Epithelial cell of proximal tubule (primary cell): ENCODE data around the gene CFC1. TPM values are rescaled to one million over a fixed set of nuclear protein-coding genes. Genes with fewer than 3 reads are reported as not detected.
"Not testable (repeated sequence)": the region's sequence is repeated elsewhere in the genome, so short reads cannot be mapped to it uniquely, and the experiment has no call there.

Source experiments
- DNase-seq: peaks from one replicate; pipeline ENCODE4 v3.0.0-alpha.2; 2011; ENCODE audit warnings: low read depth
- H3K4me3 ChIP-seq: 2 replicates; pipeline ENCODE4 v1.5.1; 2011; ENCODE audit warnings: low read depth, mild to moderate bottlenecking, low read length
- total RNA-seq: library from RNA; depleted of rRNA; stranded (reverse); fragments of >200 nt; gene quantifications from 2 replicates; pipeline ENCODE4 v1.2.3, GENCODE V29; 2015

Gene CFC1
- total RNA-seq = not detected in 2 replicates

GRCh38 chr2:130599393-130599792, at the start of gene CFC1:
Gene CFC1, minus strand, starts transcription at chr2:130599575. Its CDS starts 288 bp downstream, at chr2:130599287.
- DNase-seq, H3K4me3 ChIP-seq: not testable (repeated sequence)

- DNase-seq, H3K4me3 ChIP-seq: not testable (repeated sequence)
These were observed 42.3 kb upstream of the CFC1 start for GRCh38 chr2:130641688-130642087.

GRCh38 chr2:130638973-130639372, 39.6 kb upstream of the CFC1 start:
- not testable (repeated sequence) for H3K4me3 ChIP-seq, DNase-seq

- not testable (repeated sequence) for DNase-seq, H3K4me3 ChIP-seq
These were observed 29.6 kb upstream of the CFC1 start for GRCh38 chr2:130628784-130629475.

- not testable (repeated sequence) for DNase-seq
These were observed 11.8 kb upstream of the CFC1 start, which contains the start of gene POTEJ for GRCh38 chr2:130611140-130611539. Gene POTEJ, plus strand, starts transcription at chr2:130611440. Its CDS starts 93 bp downstream, at chr2:130611533.

GRCh38 chr2:130610486-130610885, 11.1 kb upstream of the CFC1 start:
- not testable (repeated sequence) for DNase-seq, H3K4me3 ChIP-seq

More at GRCh38 chr2:130611140-130611539, 11.8 kb upstream of the CFC1 start, which contains the start of gene POTEJ:
- not testable (repeated sequence) for H3K4me3 ChIP-seq

- H3K4me3 ChIP-seq, DNase-seq: not testable (repeated sequence)
These were observed 9.9 kb upstream of the CFC1 start for GRCh38 chr2:130609002-130609920.

- H3K4me3 ChIP-seq, DNase-seq: not testable (repeated sequence)
These were observed 9.1 kb upstream of the CFC1 start for GRCh38 chr2:130608276-130609001.

GRCh38 chr2:130601648-130602302, 2.4 kb upstream of the CFC1 start:
- DNase-seq, H3K4me3 ChIP-seq: not testable (repeated sequence)

- H3K4me3 ChIP-seq, DNase-seq: not testable (repeated sequence)
These were observed 551 bp upstream of the CFC1 start for GRCh38 chr2:130599926-130600325.

- not testable (repeated sequence) for H3K4me3 ChIP-seq, DNase-seq
These were observed 912 bp downstream of the CFC1 start for GRCh38 chr2:130598463-130598862.

- H3K4me3 ChIP-seq, DNase-seq: not testable (repeated sequence)
These were observed 1.4 kb downstream of the CFC1 start for GRCh38 chr2:130597994-130598393.

GRCh38 chr2:130596757-130597156, 2.6 kb downstream of the CFC1 start:
- not testable (repeated sequence) for H3K4me3 ChIP-seq, DNase-seq

- not testable (repeated sequence) for DNase-seq, H3K4me3 ChIP-seq
These were observed 5.4 kb downstream of the CFC1 start for GRCh38 chr2:130594011-130594410.

GRCh38 chr2:130592791-130593414, 6.5 kb downstream of the CFC1 start:
- not testable (repeated sequence) for DNase-seq, H3K4me3 ChIP-seq

- not testable (repeated sequence) for DNase-seq, H3K4me3 ChIP-seq
These were observed 8.5 kb downstream of the CFC1 start for GRCh38 chr2:130590842-130591359.

GRCh38 chr2:130590170-130590841, 9.1 kb downstream of the CFC1 start:
- not testable (repeated sequence) for DNase-seq, H3K4me3 ChIP-seq
